Measurements from ENCODE around the gene CTU2. TPM values are rescaled to one million over a fixed set of nuclear protein-coding genes. Genes with fewer than 3 reads are reported as not detected.

The CTU2 gene
- total and polyA plus RNA-seq, 9 of the 15 experiments (the other 6 are each of a cell fraction or from before 2014, with no cell fraction given), result 1.3 to 105 (median 23.2) TPM

DNA sequence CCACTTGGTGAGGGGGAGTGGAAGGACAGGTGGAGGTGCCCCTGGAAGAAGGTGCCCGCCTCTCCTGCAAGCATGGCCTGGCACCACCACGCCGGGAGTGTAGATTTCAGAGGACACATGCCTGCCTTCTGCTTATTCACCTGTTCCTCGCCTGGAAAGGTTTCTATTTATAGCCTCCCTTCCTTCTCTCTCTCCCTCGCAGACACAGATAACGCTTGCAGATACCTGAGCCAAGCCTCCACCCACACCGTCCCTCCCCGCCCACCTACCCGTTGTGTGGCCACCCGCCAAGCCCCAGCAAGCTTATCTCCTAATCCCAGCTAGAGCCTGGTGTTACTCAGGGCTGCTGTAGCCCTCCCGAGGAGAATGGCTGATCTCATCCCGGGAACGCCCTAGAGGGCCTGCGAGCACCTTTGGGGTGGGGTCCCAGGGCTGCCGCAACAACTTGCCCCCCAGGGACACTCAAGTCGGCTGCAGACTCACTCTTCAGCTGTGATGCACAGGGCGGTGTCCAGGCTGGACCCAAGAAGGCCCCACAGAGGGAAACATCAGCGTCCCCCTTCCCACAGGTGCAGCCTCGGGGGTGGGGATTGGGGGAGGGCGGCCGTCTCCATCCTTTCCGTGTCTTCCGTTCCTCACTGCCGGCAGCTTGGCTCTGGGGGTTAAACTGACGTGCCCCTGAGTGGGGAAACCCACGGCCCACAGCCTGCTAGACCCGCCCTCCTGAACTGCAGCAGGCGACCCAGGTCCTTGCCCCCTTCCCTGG, 18.1 kb upstream of the CTU2 start (continued):
- TF ChIP-seq, protein P1, sequence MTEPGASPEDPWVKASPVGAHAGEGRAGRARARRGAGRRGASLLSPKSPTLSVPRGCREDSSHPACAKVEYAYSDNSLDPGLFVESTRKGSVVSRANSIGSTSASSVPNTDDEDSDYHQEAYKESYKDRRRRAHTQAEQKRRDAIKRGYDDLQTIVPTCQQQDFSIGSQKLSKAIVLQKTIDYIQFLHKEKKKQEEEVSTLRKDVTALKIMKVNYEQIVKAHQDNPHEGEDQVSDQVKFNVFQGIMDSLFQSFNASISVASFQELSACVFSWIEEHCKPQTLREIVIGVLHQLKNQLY (CRISPR knock-in tag; conservative IDR thresholded peaks at IDR 0.05), result 0 out of 4 replicates have a peak, but pooled peaks of 1 of the 2 experiments have one; percentile 37
- TF ChIP-seq, protein P2, sequence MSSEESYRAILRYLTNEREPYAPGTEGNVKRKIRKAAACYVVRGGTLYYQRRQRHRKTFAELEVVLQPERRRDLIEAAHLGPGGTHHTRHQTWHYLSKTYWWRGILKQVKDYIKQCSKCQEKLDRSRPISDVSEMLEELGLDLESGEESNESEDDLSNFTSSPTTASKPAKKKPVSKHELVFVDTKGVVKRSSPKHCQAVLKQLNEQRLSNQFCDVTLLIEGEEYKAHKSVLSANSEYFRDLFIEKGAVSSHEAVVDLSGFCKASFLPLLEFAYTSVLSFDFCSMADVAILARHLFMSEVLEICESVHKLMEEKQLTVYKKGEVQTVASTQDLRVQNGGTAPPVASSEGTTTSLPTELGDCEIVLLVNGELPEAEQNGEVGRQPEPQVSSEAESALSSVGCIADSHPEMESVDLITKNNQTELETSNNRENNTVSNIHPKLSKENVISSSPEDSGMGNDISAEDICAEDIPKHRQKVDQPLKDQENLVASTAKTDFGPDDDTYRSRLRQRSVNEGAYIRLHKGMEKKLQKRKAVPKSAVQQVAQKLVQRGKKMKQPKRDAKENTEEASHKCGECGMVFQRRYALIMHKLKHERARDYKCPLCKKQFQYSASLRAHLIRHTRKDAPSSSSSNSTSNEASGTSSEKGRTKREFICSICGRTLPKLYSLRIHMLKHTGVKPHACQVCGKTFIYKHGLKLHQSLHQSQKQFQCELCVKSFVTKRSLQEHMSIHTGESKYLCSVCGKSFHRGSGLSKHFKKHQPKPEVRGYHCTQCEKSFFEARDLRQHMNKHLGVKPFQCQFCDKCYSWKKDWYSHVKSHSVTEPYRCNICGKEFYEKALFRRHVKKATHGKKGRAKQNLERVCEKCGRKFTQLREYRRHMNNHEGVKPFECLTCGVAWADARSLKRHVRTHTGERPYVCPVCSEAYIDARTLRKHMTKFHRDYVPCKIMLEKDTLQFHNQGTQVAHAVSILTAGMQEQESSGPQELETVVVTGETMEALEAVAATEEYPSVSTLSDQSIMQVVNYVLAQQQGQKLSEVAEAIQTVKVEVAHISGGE (CRISPR knock-in tag; IDR thresholded peaks at IDR 0.05), result 0 out of 6 replicates have a peak, but pooled peaks of 1 of the 3 experiments have one; percentile 37
- peak in 2 of 3 experiments; percentile 45 to 71 for TF ChIP-seq YY1 (IDR thresholded peaks at IDR 0.05; ENCODE audit: borderline replicate concordance in 1 of 3, control insufficient read depth in 1 of 3, extremely low read depth in 1 of 3, insufficient read depth in 3 of 3, insufficient read length in 1 of 3, insufficient replicate concordance in 2 of 3, low read depth in 1 of 3, low read length in 2 of 3)
- no peak for TF ChIP-seq SPI1 (IDR thresholded peaks at IDR 0.05; ENCODE audit: borderline replicate concordance, low read depth, low read length)
- TF ChIP-seq SAFB2 (IDR thresholded peaks at IDR 0.05; ENCODE audit: borderline replicate concordance, low read depth, low read length, severe bottlenecking), result no peak
- peak; percentile 92 for TF ChIP-seq HDAC3 (IDR thresholded peaks at IDR 0.05; ENCODE audit: borderline replicate concordance, partially characterized antibody)
- TF ChIP-seq ETV5 (CRISPR knock-in tag; IDR thresholded peaks at IDR 0.05; ENCODE audit: low read depth), result peak; percentile 47; the same call in 1 of the 2 replicates
- TF ChIP-seq, protein P3, sequence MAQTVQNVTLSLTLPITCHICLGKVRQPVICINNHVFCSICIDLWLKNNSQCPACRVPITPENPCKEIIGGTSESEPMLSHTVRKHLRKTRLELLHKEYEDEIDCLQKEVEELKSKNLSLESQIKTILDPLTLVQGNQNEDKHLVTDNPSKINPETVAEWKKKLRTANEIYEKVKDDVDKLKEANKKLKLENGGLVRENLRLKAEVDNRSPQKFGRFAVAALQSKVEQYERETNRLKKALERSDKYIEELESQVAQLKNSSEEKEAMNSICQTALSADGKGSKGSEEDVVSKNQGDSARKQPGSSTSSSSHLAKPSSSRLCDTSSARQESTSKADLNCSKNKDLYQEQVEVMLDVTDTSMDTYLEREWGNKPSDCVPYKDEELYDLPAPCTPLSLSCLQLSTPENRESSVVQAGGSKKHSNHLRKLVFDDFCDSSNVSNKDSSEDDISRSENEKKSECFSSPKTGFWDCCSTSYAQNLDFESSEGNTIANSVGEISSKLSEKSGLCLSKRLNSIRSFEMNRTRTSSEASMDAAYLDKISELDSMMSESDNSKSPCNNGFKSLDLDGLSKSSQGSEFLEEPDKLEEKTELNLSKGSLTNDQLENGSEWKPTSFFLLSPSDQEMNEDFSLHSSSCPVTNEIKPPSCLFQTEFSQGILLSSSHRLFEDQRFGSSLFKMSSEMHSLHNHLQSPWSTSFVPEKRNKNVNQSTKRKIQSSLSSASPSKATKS (CRISPR knock-in tag; IDR thresholded peaks at IDR 0.05), result no peak
- TF ChIP-seq, protein P4, sequence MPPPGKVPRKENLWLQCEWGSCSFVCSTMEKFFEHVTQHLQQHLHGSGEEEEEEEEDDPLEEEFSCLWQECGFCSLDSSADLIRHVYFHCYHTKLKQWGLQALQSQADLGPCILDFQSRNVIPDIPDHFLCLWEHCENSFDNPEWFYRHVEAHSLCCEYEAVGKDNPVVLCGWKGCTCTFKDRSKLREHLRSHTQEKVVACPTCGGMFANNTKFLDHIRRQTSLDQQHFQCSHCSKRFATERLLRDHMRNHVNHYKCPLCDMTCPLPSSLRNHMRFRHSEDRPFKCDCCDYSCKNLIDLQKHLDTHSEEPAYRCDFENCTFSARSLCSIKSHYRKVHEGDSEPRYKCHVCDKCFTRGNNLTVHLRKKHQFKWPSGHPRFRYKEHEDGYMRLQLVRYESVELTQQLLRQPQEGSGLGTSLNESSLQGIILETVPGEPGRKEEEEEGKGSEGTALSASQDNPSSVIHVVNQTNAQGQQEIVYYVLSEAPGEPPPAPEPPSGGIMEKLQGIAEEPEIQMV (tag; conservative IDR thresholded peaks at IDR 0.05; ENCODE audit: low read depth), result no peak
- TF ChIP-seq HLTF (IDR thresholded peaks at IDR 0.05), result 0 out of 2 replicates have a peak, but pooled peaks have one; percentile 47
- TF ChIP-seq NR1H2 (CRISPR knock-in tag; IDR thresholded peaks at IDR 0.05), result no peak
- no peak; a peak in 1 of 4 replicates for TF ChIP-seq FOXA3 (CRISPR knock-in tag; conservative IDR thresholded peaks at IDR 0.05 in 1 of 2, IDR thresholded peaks at IDR 0.05 in 1 of 2)
- peak; percentile 92 for TF ChIP-seq KLF16 (IDR thresholded peaks at IDR 0.05)
- TF ChIP-seq, protein P5, sequence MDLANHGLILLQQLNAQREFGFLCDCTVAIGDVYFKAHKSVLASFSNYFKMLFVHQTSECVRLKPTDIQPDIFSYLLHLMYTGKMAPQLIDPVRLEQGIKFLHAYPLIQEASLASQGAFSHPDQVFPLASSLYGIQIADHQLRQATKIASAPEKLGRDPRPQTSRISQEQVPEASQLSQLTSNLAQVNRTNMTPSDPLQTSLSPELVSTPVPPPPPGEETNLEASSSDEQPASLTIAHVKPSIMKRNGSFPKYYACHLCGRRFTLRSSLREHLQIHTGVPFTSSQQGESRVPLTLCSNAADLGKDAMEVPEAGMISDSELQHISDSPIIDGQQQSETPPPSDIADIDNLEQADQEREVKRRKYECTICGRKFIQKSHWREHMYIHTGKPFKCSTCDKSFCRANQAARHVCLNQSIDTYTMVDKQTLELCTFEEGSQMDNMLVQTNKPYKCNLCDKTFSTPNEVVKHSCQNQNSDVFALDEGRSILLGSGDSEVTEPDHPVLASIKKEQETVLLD (IDR thresholded peaks at IDR 0.05), result peak; percentile 87
